HG03060 (cell line): ENCODE data around the gene NHERF1.

Experiments used
- ATAC-seq: cut with Tn5 transposase; IDR thresholded peaks from one replicate; pipeline ENCODE4 v1.9.1; 2021; ENCODE audit warnings: low read depth, moderate number of reproducible peaks; ENCODE audit not compliant: unreplicated experiment

Gene NHERF1

DNA sequence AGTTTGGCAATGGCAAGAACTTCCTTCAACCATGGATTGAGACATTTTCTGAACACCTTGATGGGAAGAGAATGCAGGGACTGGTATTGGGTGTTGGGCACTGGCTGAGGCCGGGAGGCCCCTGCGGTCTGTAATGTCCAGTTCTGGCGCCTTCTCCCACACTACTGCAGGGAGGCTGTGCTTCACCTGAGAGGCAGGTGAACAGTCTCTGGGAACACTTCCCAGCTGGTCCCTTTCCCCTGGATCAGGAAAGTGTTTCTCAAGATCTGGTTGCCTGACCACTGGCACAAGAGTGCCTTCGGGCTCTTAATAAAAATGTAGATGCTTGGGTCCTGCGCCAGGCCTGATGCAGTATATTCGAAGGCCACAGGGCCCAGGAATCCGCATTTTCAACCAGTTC is 56.3 kb downstream of the NHERF1 start:
- no peak for ATAC-seq

DNA sequence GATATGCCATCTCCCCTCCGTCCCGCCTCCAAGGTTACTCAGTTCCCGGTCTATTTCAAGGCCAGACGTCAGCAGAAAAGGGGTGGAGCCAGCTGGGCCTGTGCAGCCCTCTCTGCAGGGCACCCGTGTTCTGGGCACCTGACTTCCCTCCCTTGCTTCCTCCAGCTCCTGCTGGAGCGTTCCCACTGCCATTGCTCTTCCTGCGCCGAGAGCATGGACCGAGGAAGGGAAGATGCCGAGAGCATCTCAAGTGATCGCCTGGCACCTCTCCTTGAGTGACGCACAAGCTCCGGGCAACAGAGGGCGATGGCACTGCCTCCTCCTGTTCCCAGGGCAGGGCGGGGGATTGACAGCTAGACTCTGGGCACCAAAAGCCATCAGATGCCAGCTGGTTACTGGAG is 57.2 kb downstream of the NHERF1 start:
- ATAC-seq, result no peak

GRCh38 chr17:74806334-74806733 is 57.9 kb downstream of the NHERF1 start:
- no peak for ATAC-seq

- ATAC-seq, result no peak
These were observed 59.0 kb downstream of the NHERF1 start for GRCh38 chr17:74807441-74807840.

- no peak for ATAC-seq
These were observed 59.5 kb downstream of the NHERF1 start for GRCh38 chr17:74807925-74808324.

GRCh38 chr17:74808714-74809430 is 60.4 kb downstream of the NHERF1 start:
- ATAC-seq, result no peak

- no peak for ATAC-seq
These were observed 62.5 kb downstream of the NHERF1 start for GRCh38 chr17:74810699-74811485.

DNA sequence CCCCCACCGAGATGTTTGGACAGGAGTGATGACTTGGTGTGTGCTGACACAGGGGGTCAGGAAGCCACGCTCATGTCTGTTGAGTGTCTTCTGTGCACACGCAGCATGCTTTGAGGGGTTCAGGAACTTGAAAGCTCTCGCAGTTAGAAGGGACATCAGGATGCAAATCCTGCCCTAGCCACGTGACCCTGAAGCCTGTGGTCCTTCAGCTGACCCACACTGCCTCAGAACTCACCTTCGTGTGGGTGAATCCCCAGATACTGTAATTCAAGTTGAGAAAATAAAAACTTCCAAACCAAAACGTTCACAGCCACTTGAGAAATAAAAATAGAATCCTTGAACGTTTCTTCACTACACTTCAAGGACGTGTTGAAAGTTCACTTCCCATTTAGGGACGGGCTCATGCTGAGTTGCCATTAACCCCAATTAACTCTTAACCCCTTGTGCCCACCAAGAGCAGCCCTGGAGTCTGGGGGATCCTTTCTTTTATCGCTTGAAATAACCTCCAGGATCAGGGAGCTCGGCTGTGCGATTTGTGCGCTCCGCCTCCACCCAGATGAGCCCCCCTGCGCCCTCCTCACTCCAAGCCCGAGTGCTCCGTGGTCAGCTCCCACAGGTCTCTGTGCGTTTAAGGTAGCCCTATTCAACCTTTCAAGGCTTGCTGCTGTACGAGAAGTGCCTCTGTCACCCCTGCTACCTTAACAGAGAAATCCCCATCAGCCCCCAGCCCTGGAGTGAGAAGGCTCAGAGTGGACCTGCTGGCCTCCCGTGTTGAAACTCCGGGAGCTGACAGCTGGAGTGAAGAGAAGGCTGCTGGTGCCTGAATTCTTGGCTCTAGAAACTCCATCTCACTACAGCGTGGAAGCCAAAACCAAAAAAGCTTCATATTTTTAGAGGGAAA is 63.9 kb downstream of the NHERF1 start:
- ATAC-seq, result no peak

DNA sequence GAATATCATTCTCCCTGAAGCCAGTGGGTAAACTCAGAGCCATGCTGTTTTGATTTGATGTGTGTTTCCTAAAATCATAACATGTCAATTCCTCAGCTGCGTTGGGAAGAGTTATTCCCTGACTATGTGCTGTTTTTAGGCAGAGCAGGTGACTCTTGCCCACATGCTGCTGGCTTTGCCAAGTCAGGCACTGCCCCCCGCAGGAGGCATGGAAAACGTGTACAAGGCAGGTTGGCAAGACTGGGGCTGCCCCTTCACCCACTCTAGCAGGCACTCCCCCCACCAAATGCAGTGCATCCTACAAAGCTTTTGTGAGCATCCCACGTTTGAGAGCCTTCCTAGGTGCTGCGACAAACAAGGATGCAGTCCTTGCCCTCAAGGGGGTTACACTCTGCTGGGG is 66.0 kb downstream of the NHERF1 start:
- ATAC-seq, result no peak

- ATAC-seq, result no peak
These were observed 66.6 kb downstream of the NHERF1 start for GRCh38 chr17:74815067-74815466.

DNA sequence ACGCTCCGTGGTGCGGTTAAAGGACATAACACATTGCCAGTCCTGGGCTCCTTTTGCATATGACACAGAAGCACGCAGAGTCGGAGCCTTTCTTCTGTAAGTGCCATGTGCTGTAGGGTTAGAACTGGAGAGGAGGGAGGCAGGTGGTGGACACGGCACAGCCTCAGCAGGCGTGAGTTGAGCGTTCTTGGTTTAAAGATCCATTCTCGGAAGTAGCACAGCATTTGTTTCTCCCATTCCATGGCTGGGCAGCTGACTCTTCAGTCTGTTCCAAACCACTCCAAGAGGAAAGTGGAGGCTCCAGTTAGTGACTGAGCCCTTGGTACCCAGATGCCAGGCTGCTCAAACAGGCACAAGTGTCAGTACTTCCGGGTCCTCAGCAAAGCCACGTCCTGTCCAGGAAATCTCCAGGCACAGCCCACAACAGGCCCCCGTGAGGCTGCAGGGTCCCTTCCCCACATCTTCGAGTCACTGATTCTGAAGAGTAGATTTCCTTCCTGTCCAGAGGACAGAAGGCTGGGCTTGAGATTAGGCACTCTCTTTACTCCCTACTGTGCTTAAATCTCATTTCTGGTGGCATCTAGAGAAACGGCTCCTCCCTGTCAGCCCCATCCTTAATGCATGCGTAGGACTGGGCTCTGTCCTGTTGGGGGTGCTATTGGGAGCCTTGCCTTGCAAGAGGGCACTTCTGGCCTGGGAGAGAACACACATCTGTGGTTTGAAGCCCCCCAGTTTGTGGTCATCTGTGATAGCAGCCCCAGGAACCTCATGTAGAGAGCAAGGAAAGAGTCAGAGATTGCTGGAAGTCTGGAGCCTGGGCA is 67.3 kb downstream of the NHERF1 start:
- ATAC-seq, result no peak

DNA sequence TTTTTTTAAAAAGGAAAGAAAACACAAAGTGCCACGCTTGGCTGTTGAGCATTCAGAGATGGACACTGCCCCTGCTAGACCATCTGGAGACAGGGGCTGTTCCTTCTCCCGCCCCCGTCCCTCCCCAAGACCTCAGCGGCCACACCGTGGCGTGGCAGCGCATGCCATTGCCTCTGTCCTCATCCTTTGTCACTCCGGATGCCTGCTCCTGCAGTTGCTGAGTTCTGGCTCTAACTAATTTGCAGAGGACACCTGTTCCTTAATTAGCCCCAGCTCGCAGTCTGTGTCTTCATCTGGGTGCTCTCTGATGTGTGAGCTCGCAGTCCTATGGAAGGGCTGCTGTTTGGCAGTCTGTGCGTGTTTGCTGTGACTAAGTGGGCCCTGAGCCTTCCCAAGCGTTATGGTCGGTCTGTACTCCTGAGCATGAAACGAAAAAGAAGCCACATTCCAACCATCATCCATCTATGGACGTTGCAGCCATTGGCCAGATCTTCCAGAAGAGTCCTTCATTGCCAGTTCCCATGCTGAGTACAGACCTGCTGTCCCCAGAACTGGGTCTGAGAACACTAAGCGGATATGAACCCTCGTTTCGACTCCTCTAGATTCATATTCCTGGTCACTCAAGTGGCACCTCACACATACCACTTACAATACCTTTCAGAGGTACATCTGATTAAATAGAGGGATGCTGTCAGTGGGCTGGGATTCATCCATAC is 68.6 kb downstream of the NHERF1 start:
- ATAC-seq, result no peak

DNA sequence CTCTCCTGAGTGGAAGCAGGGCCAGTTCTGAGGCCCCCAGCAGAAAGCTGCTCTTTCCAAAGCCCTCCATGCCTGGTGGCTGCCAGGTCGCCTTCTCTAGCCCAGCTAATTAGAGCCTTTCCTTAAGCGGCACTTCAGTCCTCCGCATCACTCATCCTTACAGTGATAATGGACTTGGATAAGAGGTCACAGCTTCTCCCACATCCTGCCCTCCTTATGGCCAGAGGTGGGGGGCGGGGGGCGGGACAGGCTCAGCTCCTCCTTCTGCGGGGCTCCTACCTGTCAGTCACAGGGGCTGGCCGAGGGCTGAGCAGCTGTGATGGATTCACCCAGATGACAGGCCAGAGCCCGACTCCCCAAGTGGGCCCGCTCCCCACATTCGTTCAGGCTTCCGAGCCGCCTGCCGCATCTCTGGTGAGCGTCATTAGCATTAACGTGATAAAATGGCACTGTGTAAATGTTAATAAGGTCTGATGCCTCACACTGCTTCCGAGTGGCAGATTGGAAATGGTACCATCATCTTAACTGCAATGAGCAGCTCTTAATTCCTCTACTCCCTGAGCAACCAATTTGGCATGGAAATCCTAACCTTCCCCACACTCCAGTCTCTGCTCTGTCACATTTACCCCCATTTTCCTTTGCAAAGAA is 70.0 kb downstream of the NHERF1 start:
- ATAC-seq, result no peak
